HG03159 (cell line): Measurements from ENCODE around the gene VPS37B.
"Not testable (repeated sequence)": the region's sequence is repeated elsewhere in the genome, so short reads cannot be mapped to it uniquely, and the experiment has no call there.

Experiments
- ATAC-seq: cut with Tn5 transposase; IDR thresholded peaks from one replicate; pipeline ENCODE4 v1.9.1; 2021; ENCODE audit warnings: mild to moderate bottlenecking, moderate library complexity; ENCODE audit not compliant: unreplicated experiment

Gene VPS37B

GRCh38 chr12:122895704-122896636 is at the start of gene VPS37B:
TSS of gene VPS37B (minus strand) at chr12:122896124. CDS start at chr12:122896062, 62 bp downstream.
- ATAC-seq = no peak

DNA sequence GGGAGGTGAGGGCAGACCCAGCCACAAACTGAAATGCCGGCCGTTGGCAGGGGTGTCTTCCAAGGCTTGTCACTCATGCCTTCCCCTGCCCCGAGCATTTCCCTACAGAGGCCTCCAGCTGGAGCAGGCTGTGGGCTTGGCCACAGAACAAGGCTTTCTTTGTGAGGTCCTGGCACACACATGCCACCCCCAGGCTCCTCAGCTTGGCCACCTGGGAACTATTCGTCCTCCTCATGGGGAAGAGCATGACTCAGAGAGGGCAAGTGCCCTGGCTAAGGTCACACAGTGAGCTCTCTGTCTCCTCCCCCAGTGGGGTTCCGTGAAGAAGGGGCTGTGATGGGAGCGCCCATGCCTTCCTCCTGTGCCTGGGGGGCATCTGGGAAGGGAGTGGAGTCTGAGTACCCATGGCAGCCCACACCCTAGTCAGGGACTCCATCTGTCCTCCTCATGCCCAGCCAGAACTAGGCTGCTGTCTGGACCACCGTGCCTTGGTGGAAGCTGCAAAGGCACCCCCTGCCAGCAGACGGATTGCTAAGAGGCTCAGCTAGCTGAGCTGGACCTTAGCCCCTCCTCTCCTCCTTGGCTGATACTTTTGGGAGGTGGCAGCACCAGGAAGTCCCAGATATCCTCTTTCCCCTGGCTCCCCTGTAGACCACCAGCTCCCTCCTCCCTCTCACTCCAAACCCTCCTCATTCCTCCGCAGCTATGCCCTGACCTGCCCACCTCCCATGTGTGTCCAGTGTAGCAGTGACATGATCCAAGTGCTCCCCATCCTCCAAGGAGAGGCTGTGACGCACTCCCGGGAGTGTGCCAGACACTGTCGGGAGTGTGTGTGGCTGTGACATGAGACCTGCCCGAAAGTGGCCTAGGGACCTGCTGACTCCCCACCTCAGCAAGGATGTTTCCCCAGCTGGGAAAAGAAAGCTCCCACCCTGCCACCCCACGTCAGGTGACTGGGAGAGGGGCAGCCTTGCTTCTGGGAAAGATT is 49.0 kb upstream of the VPS37B start:
- no peak for ATAC-seq

- ATAC-seq = no peak
These were observed 47.3 kb upstream of the VPS37B start for GRCh38 chr12:122943196-122943595.

GRCh38 chr12:122942637-122943036 is 46.7 kb upstream of the VPS37B start:
- no peak for ATAC-seq

GRCh38 chr12:122941351-122941750 is 45.4 kb upstream of the VPS37B start:
- not testable (repeated sequence) for ATAC-seq

GRCh38 chr12:122939125-122939524 is 43.2 kb upstream of the VPS37B start:
- no peak for ATAC-seq

DNA sequence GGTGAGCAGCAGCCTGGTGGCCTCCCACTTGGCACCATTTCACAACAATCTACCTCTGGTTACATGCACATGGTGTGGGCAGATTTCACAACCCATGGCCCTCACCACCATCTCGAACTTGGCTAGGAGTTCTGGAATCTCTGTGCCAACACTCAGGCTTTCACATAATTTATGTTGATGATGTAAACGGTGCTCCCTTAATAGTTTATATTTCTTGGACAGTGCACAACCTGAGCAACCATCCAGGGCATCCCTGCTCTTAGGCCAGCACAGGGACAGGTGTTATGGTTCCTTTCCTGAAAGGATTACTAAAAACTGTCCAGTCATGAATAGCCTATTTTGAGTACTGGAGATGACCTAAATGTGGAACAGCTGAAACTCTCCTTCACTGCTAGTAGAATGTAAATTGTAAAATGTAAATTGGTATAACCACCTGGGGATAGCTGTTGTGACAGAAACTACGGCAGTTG is 41.7 kb upstream of the VPS37B start:
- ATAC-seq = no peak

DNA sequence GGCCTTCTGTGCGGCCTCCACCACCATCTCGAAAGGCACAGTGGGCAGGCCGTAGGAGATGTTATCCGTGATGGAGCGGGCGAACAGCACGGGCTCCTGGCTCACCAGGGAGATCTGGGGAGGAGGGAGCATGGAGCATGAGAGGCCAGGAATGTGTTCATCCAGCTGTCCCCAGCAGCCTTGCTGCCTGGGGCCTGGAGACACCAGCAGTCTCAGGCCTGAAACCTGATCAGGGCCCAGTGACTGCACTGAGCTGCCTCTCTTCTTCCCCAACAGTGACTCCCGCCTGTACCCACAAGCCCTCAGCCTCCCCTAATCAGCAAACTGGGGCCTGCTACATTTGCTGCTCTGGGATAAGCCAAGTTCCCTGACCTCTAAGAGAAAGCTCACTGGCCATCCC is 39.4 kb upstream of the VPS37B start:
- ATAC-seq = no peak

GRCh38 chr12:122934722-122935121 is 38.8 kb upstream of the VPS37B start:
- ATAC-seq = no peak

GRCh38 chr12:122932207-122932606 is 36.3 kb upstream of the VPS37B start:
- ATAC-seq = no peak

- no peak for ATAC-seq
These were observed 33.9 kb upstream of the VPS37B start for GRCh38 chr12:122929812-122930211.

DNA sequence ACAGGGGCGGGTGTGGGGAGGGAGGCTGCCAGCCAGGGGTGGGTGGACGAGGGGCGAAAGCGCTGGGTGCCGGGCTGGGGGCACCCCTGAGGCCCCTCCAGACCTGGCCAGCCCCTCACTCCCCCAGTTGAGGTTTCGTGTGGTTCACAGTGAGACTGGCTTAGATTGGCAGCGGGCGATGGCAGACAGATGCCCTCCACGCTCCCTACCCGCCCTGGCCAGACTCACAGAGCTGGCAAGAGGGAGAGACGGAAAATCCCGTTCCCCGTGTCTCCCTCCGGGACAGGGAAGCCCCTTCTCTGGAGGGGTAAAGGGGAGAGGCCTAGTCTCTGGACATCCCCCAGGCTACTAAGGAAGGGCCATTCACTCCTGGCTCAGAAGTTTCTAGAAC is 33.2 kb upstream of the VPS37B start:
- no peak for ATAC-seq

DNA sequence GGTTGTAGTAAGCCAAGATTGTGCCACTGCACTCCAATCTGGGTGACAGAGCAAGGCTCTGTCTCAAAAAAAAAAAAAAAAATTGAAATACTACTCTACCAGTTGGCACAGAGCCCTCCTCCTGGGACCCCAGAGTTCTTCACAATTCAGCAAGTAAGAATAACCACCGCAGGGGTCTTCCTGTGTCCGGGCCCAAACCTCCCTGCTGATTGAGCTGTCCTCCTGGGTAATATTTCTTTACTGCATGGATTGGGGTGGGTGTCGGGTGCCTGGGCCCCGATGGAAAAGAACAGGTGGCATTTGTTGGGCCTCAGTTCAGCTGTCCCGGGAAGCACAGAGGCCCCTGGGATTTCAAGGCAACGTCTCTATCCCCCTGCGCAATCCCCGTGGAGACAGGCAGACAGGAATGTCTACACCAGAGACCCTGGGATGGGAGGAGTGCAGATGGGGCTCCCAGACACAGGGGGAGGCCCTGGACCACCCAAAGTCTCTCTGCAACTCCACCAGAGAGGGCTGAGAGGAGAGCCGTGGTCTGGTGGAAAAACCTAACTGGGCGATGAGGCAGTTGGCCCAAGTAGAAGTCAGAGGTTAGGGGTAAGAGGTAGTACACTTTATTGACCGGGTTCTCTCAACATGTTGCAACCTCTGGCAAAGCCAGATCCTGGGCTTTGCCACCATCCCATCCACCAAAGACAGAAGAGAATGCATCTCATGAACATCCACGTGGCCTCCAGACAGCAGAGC is 32.7 kb upstream of the VPS37B start:
- no peak for ATAC-seq

GRCh38 chr12:122927756-122928403 is 32.0 kb upstream of the VPS37B start:
- ATAC-seq = no peak

- no peak for ATAC-seq
These were observed 26.0 kb upstream of the VPS37B start for GRCh38 chr12:122921917-122922316.

DNA sequence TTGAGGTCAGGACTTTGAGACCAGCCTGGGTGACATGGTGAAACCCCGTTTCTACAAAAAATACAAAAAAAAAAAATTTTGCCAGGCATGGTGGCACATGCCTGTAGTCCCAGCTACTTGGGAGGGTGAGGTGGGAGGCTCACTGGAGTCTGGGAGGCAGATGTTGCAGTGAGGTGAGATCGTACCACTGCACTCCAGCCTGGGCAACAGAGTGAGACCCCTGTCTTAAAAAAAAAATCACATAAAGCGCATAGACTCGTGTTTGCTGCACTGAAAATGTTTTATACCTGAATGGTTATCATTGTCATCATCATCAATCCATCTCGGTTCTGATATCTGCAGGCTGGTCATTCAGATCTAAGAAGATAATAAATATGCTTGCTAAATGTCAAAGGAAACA is 24.8 kb upstream of the VPS37B start:
- no peak for ATAC-seq

DNA sequence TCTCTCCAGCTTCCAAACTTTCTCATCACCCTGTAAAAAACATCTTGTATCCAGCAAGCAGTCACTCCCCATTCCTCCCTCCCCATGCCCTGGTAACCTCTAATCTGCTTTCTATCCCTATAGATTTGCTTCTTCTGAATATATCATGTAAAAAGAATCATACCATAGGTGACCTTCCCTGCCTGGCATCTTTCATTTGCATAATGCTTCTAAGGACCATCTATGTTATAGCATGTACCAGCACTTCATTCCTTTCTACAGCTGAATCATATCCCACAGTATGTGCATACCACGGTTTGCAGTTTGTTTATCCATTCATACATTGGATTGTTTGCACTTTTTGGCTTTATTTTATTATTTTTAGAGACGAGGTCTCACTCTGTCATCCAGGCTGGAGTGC is 22.9 kb upstream of the VPS37B start:
- ATAC-seq = no peak

DNA sequence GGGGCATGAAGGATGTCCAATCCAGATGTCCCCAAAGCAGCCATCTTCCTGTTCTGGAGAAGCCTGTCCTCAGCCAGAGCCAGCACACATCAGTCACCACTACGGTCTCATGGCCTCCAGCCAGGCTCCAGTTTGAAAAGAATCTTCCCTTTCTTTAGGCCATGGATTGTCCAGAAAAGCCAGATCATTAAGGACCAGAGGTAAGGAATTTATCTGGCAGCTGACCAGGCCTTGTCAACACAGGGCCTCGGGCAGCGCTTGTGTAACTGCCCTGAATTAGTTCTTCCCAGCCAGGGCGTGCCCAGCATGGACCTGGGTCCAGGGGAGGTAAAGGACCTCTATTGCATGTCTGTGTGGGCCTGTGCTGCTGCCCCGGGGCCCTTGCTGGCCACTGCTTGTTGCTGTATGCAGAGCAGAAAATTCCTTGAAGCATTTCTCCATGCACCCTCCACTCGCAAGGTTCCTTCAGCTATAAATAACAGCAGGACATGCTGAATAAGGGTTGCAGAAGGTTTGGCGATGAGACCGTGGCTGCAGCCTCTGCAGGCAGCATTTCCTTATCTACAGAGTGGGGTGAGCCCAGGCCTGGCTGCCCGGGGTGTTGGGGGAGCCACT is 21.7 kb upstream of the VPS37B start:
- no peak for ATAC-seq

GRCh38 chr12:122909442-122910288 is 13.7 kb upstream of the VPS37B start:
- ATAC-seq = no peak
